Measurements from ENCODE around the gene WAS.

Gene WAS

DNA sequence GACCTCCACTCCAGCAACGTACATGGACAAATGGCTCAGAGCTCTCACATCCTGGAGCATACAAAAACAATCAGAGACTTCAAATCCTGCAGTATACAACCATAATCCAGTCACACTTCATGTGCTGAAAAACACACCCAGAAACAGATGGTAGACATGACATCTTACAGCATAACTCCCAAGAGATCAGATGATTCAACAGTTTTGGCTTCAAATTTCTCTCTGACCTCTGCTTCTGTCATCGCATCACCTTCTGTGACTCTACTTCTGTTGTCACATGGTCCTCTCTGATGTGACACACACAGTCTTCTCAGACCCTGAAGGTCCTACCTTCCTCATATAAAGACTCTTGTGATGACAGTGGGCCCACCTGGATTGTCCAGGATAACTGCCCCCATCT, 31.5 kb downstream of the WAS start:
- H3K9me3 ChIP-seq (ENCODE audit: insufficient read depth, low read depth, low read length), result no peaks in the 10 kb centered on the region
- H3K27ac ChIP-seq (ENCODE audit: low read length), result no peak overlapping the region
- no peak overlapping the region for H3K9ac ChIP-seq (ENCODE audit: low read depth, low read length)

DNA sequence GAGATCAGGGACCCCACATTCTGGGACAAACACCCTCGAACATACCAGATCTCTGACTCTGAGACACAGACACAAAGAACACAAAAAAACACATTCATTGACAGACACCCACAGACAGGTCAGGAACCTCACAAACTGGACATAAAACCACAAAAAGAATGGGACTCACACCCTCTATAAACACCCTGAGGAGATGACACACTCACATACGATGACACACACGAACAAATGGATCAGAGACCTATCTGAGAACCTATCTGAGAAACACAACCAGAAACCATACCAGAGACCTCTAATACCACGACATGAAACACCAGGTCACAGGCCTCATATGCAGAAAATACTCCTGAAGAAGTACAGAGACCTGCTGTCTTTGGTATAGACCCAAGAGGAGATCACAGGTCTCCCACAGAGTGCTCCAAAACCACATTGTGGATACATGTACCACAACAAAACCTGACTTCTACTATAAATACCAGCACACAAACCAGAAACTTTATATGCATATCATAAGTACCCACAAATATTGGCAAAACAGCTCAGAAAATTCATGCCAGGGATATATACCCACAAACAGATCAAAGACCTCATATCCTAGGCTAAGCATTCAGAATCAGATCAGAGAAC, 32.4 kb downstream of the WAS start:
- H3K27ac ChIP-seq (ENCODE audit: low read length), result no peak overlapping the region
- no peak overlapping the region for H3K4me3 ChIP-seq (ENCODE audit: low read length)
- H3K27me3 ChIP-seq (ENCODE audit: insufficient read depth, low read length), result peaks cover 29% of the 10 kb centered on the region; the same call in 1 of the 2 replicates
- no peaks in the 10 kb centered on the region for H3K4me1 ChIP-seq (ENCODE audit: insufficient read depth, low read length)
- H3K36me3 ChIP-seq (ENCODE audit: insufficient read depth, low read depth, low read length), result no peaks in the 10 kb centered on the region
- H3K9me3 ChIP-seq (ENCODE audit: insufficient read depth, low read depth, low read length), result no peaks in the 10 kb centered on the region
- H3K9ac ChIP-seq (ENCODE audit: low read depth, low read length), result no peak overlapping the region

More for the DNA sequence above, 31.5 kb downstream of the WAS start:
- Histone ChIP-seq H3K4me3 (ENCODE audit: low read length) (no peak overlapping the region), H3K27me3 (ENCODE audit: insufficient read depth, low read length) (peaks cover 29% of the 10 kb centered on the region; the same call in 1 of the 2 replicates), H3K36me3 (ENCODE audit: insufficient read depth, low read depth, low read length) (no peaks in the 10 kb centered on the region), H3K4me1 (ENCODE audit: insufficient read depth, low read length) (no peaks in the 10 kb centered on the region)

DNA sequence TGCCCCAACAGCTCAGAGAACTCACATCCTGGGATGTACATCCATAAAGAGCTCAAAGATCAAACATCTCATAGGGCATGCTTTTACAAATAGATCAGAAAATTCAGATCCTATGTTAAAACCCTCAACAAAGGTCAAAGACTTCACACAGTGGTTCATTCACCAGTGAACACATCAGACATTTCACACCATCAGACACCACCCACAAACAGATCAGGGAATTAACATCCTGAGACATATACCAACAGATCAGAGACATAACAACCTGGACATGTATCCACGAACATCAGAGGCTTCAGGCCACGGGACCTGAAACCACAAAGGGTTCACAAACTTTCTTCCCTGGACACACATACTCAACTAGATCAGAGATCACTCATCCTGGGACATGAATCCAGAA, 36.4 kb downstream of the WAS start:
- no peaks in the 10 kb centered on the region for H3K36me3 ChIP-seq (ENCODE audit: insufficient read depth, low read depth, low read length)
- no peak overlapping the region for H3K27ac ChIP-seq (ENCODE audit: low read length)
- H3K27me3 ChIP-seq (ENCODE audit: insufficient read depth, low read length), result peaks cover 11% of the 10 kb centered on the region; the same call in 1 of the 2 replicates
- H3K9me3 ChIP-seq (ENCODE audit: insufficient read depth, low read depth, low read length), result no peaks in the 10 kb centered on the region
- no peak overlapping the region for H3K9ac ChIP-seq (ENCODE audit: low read depth, low read length)
- H3K4me1 ChIP-seq (ENCODE audit: insufficient read depth, low read length), result no peaks in the 10 kb centered on the region
- H3K4me3 ChIP-seq (ENCODE audit: low read length), result no peak overlapping the region

DNA sequence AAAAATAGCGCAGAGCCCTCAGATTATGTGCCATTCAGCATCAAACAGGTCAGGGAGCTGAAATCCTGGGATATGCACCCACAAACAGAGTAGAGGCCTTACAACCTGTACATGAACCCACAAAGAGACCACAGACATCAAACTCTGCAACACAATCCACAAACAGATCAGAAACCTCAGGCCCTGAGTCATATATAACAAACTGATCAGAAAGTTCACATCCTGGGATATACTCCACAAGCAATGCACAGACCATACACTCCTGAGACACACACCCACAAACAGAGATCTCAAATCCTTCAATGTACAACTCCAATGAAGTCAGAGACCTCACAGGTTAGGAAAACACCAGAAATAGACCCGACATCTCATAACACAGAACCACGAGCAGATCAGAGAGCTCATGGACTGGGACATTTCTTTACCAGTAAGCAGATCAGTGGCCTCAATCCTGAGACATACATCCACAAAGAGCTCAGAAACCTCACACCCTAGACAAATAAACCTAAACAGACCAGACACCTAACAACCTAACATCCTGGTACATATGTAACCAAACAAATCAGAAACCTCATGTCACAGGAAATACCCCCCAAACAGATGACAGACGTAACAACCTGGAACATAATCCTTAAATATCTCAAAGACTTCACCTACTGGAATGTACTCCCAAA, 37.1 kb downstream of the WAS start:
- no peaks in the 10 kb centered on the region for H3K36me3 ChIP-seq (ENCODE audit: insufficient read depth, low read depth, low read length)
- no peaks in the 10 kb centered on the region for H3K9me3 ChIP-seq (ENCODE audit: insufficient read depth, low read depth, low read length)
- H3K27me3 ChIP-seq (ENCODE audit: insufficient read depth, low read length), result 0 out of 2 replicates have a peak, but pooled peaks cover 4% of the 10 kb centered on the region
- no peak overlapping the region for H3K27ac ChIP-seq (ENCODE audit: low read length)
- H3K9ac ChIP-seq (ENCODE audit: low read depth, low read length), result no peak overlapping the region
- H3K4me3 ChIP-seq (ENCODE audit: low read length), result no peak overlapping the region
- H3K4me1 ChIP-seq (ENCODE audit: insufficient read depth, low read length), result no peaks in the 10 kb centered on the region

DNA sequence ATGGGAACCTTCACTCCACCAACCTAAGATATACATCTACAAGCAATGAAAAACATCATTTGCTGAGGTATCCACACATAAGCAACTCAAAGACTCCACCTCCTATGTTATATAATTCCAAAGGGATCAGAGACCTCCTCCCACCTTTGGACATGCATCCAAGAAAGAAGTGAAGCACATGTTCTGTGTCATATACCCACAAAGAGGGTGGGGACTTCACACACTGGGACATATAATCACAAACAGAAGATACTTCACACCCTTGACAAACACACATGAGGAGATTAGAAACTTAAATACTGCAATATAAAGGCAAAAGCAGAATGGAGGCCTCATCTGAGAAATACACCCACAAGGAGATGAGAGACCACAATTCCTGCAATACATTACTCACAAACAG, 38.3 kb downstream of the WAS start:
- H3K27me3 ChIP-seq (ENCODE audit: insufficient read depth, low read length), result no peaks in the 10 kb centered on the region
- H3K4me1 ChIP-seq (ENCODE audit: insufficient read depth, low read length), result no peaks in the 10 kb centered on the region
- H3K4me3 ChIP-seq (ENCODE audit: low read length), result no peak overlapping the region
- H3K9me3 ChIP-seq (ENCODE audit: insufficient read depth, low read depth, low read length), result no peaks in the 10 kb centered on the region
- no peak overlapping the region for H3K9ac ChIP-seq (ENCODE audit: low read depth, low read length)
- no peak overlapping the region for H3K27ac ChIP-seq (ENCODE audit: low read length)
- no peaks in the 10 kb centered on the region for H3K36me3 ChIP-seq (ENCODE audit: insufficient read depth, low read depth, low read length)

DNA sequence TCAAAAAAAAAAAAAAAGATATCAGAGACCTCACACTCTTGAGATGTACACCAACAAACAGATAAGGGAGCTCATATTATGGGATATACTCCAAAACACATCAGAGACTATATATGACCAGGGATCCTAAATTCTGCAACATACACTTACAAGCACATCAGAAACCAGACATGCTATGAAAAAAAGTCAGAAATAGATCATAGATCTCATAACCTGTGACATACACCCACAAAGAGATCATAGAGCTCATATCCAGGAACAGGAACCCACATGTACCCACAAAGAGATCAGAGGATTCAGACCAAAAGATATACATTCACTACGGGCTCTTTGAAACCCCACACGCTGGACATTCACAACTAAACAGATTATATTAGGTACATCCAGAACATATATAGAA, 43.0 kb downstream of the WAS start:
- Histone ChIP-seq H3K27me3 (ENCODE audit: insufficient read depth, low read length) (no peaks in the 10 kb centered on the region), H3K27ac (ENCODE audit: low read length) (no peak overlapping the region)

DNA sequence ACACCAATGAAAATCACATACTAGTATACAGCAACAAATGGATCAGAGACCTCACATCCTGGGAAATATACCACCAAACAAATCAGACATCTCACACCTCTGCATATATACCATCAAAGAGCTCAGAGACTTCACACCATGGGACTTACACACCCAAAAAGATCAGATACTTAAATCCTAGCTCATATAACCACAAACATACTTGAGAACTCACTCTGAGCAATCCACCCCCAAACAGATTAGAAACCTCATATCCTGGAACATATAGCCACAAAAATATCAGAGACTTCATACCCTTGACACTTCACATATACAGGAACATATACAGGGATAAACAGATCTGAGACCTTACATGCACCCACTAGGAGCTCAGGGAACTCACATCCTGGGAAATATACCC, 45.1 kb downstream of the WAS start:
- Histone ChIP-seq H3K9me3 (ENCODE audit: insufficient read depth, low read depth, low read length) (no peaks in the 10 kb centered on the region), H3K9ac (ENCODE audit: low read depth, low read length) (no peak overlapping the region), H3K27me3 (ENCODE audit: insufficient read depth, low read length) (no peaks in the 10 kb centered on the region)

More for the DNA sequence above, 43.0 kb downstream of the WAS start:
- H3K4me1 ChIP-seq (ENCODE audit: insufficient read depth, low read length), result no peaks in the 10 kb centered on the region; the same call in 1 of the 2 replicates
- no peaks in the 10 kb centered on the region for H3K9me3 ChIP-seq (ENCODE audit: insufficient read depth, low read depth, low read length)
- H3K36me3 ChIP-seq (ENCODE audit: insufficient read depth, low read depth, low read length), result no peaks in the 10 kb centered on the region
- H3K9ac ChIP-seq (ENCODE audit: low read depth, low read length), result no peak overlapping the region
- H3K4me3 ChIP-seq (ENCODE audit: low read length), result no peak overlapping the region

DNA sequence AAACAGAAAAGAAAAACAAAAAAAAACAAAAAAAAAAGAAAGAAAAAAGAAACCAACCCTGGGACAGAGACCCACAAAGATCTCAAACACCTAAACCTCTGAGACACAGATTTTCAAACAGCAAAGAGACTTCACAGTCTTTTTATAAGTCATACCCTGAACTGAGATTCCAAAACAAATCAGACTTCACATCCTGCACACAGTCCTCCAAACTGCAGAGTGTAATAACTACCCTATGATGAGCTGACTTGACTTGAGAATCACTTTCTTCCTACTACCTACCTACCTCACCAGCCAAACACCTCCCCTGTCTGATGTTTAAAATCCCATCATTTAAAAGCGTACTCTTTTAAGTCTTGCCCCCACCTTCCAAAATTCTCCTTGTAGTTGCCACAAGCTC, 52.7 kb downstream of the WAS start:
- Histone ChIP-seq H3K36me3 (ENCODE audit: insufficient read depth, low read depth, low read length) (no peaks in the 10 kb centered on the region), H3K4me1 (ENCODE audit: insufficient read depth, low read length) (no peaks in the 10 kb centered on the region; the same call in 1 of the 2 replicates), H3K9me3 (ENCODE audit: insufficient read depth, low read depth, low read length) (no peaks in the 10 kb centered on the region), H3K27me3 (ENCODE audit: insufficient read depth, low read length) (no peaks in the 10 kb centered on the region), H3K9ac (ENCODE audit: low read depth, low read length) (peak overlapping the region; percentile 15; the same call in 1 of the 2 replicates), H3K4me3 (ENCODE audit: low read length) (peak overlapping the region; percentile 50; the same call in 1 of the 2 replicates), H3K27ac (ENCODE audit: low read length) (no peak overlapping the region)

More for the DNA sequence above, 45.1 kb downstream of the WAS start:
- Histone ChIP-seq H3K27ac (ENCODE audit: low read length) (no peak overlapping the region), H3K4me1 (ENCODE audit: insufficient read depth, low read length) (no peaks in the 10 kb centered on the region; the same call in 1 of the 2 replicates), H3K36me3 (ENCODE audit: insufficient read depth, low read depth, low read length) (no peaks in the 10 kb centered on the region), H3K4me3 (ENCODE audit: low read length) (no peak overlapping the region)

DNA sequence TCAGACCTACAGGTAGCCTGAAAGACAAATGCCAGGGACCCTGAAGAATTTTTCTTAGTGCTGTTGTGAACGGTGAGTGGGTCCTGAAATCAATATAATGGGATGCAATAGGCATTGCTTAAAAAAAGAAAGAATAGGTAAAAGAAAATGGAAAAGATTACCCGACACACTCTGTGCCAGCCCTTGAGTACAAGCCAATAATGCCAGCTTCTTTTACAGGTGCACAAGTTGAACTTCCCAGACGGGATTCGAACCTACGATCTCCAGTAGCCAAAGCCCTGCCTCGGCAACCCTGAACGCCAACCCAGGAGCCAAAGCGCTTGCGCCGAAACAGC, 53.2 kb downstream of the WAS start:
- Histone ChIP-seq H3K9ac (ENCODE audit: low read depth, low read length) (peak overlapping the region; percentile 15; the same call in 1 of the 2 replicates), H3K27ac (ENCODE audit: low read length) (no peak overlapping the region), H3K9me3 (ENCODE audit: insufficient read depth, low read depth, low read length) (no peaks in the 10 kb centered on the region)

DNA sequence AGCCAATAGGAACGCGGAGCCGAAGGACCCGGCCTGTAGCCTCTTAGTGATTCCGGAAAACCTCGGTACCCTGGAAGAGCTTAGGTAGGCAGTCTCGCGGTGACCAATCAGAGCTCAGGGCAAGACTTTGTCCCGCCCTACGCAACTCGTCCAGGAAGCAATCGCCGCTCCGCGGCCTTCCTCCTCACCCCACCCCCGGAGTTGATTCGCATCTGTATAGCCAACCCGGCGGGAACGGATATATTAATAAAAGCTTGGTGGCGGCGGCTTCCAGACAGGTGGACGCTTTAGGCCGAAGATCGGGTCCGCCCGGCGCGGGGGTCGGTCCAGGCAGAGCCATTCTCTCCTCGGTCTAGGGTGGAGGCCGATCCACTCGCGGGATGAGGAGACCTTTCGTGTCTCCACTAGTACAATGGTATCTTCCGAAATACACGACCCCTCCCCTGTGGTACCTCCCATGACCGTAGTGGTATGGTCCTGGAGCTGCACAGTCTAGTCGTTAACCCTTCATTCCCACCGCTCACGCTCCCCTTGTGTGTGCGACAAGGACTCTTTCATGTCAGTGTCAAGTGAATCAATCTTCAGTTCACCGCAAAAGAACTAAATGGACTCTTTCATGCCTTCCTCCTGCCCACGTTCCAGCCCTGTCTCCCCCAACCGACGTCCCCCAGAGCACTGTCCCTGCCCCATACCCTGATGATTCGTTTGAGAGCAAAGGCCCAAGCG, 53.8 kb downstream of the WAS start:
- no peaks in the 10 kb centered on the region for H3K36me3 ChIP-seq (ENCODE audit: insufficient read depth, low read depth, low read length)
- no peaks in the 10 kb centered on the region; the same call in 1 of the 2 replicates for H3K4me1 ChIP-seq (ENCODE audit: insufficient read depth, low read length)
- H3K9me3 ChIP-seq (ENCODE audit: insufficient read depth, low read depth, low read length), result no peaks in the 10 kb centered on the region
- H3K9ac ChIP-seq (ENCODE audit: low read depth, low read length), result peak overlapping the region; percentile 79; the same call in 1 of the 2 replicates
- peak overlapping the region; percentile 75 for H3K4me3 ChIP-seq (ENCODE audit: low read length)
- H3K27me3 ChIP-seq (ENCODE audit: insufficient read depth, low read length), result no peaks in the 10 kb centered on the region
- peak overlapping the region; percentile 53 for H3K27ac ChIP-seq (ENCODE audit: low read length)

More for the DNA sequence above, 53.2 kb downstream of the WAS start:
- H3K4me3 ChIP-seq (ENCODE audit: low read length), result peak overlapping the region; percentile 50
- H3K27me3 ChIP-seq (ENCODE audit: insufficient read depth, low read length), result no peaks in the 10 kb centered on the region
- no peaks in the 10 kb centered on the region; the same call in 1 of the 2 replicates for H3K4me1 ChIP-seq (ENCODE audit: insufficient read depth, low read length)
- H3K36me3 ChIP-seq (ENCODE audit: insufficient read depth, low read depth, low read length), result no peaks in the 10 kb centered on the region

DNA sequence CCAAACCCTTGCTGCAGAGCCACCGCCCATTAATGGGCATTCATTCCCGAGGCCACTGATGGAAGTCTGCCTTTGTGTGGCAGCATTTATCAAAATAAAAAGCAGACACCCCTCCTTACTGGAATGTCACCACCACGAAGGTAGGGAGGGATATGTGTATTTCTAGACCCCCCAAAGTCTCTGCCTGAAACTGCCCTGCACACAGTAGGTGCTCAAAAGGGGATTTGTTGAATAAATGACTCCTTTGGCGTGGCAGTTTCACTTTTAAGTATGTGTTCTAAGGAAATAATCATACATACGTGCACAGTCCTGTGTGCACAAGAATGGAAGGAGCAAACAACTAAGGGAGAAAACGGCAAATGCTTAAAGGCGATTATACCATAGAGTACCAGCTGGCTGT, 54.3 kb downstream of the WAS start:
- Histone ChIP-seq H3K27me3 (ENCODE audit: insufficient read depth, low read length) (no peaks in the 10 kb centered on the region), H3K36me3 (ENCODE audit: insufficient read depth, low read depth, low read length) (no peaks in the 10 kb centered on the region), H3K9me3 (ENCODE audit: insufficient read depth, low read depth, low read length) (no peaks in the 10 kb centered on the region), H3K4me1 (ENCODE audit: insufficient read depth, low read length) (no peaks in the 10 kb centered on the region; the same call in 1 of the 2 replicates), H3K27ac (ENCODE audit: low read length) (peak overlapping the region; percentile 53), H3K9ac (ENCODE audit: low read depth, low read length) (peak overlapping the region; percentile 79; the same call in 1 of the 2 replicates), H3K4me3 (ENCODE audit: low read length) (peak overlapping the region; percentile 75)

Measured in iPS-20b (cell line).